Effector CD4-positive, alpha-beta T cell (primary cell): Measurements from ENCODE around the gene VTI1A.

ENCODE experiments used
- DNase-seq: peaks from one replicate; pipeline ENCODE4 v3.0.0-alpha.2; 2020

Gene VTI1A

DNA sequence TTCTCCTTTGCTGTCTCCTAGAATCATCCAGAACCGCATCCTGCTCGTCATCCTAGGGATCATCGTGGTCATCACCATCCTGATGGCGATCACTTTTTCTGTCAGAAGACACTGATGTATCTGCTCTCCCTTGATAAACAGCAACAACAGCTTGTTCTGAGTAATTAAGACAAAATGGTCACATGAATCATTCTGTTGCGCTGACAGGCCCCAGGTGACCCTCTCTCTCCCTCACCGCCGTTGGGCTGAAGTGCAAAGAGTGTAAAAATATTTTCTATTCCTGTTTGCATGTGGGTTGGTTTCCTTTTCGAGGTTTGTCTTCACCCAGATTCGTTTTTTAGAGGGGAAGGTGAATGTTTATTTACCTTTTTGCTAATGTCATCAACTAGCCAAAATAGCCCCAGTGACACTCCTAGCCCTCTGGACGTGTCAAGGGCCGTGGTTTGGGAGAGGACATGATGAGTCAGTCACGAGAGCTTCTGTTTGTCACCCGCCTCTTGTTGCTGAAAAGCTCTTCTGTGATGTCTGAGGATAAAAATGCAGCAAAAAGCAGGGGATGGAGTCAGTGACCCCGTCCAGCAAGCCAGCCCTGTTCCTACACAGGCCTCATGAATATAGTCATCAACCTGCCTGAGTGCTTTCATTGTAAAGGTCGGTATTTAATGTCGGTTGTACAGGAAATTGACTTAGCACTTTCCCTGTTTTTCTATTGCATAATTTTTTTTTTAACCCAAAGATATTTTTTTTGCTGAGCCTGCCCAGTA, 368.4 kb downstream of the VTI1A start:
- no peak for DNase-seq

DNA sequence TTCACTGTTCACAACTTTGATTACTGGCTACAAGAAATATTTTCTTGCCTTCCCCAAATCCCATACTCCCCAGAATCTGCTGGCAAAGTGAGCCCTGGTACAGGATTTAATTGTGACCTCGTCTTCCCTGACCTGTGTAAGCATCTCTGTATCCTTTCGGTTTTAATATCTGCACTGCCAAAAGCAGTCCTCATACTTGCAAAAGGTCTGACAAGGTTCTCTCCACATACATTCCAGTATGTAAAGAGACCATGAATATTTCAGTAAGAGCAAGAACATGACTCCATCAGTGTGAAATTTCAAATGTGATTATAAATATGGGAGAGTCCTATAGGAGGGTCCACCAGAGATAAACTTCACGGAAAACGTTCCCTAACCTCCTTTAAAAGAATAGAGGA, 369.0 kb downstream of the VTI1A start:
- DNase-seq: no peak

DNA sequence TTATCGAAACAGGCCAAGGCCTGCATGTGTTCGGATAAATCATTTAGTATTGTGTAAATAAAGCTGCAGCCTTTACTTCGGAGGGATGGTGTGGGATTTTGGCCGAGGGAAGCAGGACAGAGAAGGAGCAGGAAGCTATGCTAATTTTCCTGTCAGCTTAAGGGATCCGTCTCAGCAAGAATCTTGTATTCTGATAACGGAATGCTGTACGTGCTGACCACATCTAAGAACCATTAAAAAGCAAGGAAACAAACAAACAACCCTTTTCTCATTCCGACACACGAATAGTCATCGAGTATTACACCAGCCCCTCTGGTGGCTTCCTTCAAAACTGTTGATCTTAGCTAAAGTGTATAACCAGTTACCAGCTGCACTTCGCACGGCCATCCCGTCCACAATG, 369.9 kb downstream of the VTI1A start:
- no peak for DNase-seq

DNA sequence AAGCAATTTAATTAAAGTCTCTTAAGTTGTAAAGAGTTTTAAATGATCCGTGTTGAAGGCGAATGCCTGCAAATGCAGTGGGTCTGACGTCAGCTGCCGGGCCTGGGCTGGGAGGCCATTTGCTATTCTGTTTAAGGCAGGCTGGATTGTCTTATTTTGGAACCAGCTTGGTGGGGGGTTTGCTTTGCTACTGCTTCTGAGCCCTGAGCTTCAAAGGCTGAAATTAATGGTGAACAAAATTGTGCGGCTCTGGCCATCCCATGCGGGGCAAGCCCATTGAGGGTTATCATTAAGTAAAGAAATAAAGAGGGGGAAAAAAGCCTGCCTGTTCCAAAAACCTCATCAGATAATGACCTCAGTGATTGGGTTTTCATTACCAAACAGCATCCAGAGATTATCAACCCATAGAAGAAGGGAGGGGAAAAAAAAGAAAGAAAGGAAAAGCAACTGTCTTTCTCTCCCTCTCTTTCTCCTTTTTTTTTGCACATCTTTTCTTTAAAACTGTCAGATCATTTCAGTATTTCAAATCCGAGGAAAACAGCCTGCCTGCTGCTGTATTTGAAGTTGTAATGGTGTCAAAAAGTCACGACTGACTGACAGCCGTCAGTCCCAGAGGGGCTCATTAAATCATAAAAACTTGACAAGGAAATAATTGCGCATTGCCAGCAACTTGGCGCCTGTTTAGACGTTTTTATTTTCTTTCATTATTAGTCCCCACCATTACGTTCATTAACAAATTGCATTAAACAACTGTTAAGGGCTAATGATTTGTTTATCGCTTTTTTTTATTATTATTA, 371.2 kb downstream of the VTI1A start:
- DNase-seq: no peak

DNA sequence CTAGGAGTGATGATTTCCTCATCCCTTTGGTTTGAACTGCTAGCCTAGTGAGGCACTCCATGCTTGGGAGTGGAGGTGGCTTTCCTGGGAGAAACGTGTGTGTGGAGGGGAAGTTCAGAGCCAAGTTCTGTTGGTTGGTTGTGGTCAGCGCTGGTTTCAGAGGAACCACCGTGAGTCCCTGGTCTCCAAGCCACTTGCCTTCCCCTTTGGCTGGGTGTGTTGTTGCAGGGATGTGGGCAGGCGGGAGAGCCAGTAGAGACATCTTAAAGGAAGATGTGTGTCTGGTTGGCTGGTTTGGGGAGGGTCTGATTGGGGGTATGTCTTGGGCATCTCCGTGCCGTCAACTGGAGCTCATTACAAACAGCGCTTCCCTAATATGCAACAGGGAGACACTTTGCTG, 372.2 kb downstream of the VTI1A start:
- DNase-seq: no peak

DNA sequence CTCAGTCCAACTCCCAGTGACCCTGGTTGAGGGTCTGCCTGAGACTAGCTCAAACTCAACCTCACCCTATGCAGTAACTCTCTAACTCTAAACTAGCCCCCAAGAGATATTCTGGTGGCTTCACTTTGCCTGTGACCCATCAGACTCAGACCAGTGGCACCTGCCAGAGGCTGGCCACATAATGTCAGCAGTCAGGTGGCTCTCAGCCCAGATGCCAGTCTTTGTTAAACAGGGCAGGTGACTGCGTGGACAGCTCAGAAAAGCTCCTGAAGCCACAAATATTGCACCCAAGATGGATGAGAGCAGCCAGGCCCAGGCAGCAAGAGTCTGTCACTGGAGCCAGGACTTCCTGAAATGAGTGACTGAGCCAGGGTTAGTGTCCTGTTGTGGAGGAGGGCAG, 373.3 kb downstream of the VTI1A start:
- DNase-seq: no peak

DNA sequence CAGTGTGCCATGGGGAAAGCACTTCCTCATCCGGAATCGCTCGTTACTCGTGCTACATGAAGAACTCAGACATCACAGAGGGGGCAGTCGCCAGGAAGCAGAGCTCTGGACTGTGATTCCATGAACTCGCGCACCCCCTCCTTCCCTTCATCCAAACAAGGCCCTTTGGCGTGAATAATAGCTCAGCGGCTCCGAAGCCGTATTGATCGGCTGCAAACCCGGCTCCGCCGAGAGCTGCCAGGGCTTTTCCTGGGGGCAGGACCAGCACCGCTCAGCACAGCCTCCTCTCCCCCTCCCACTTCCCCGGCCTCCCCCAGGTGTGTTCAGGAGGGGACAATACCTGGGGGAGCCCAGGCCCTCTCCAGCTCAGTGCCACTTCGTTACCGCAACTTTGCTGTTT, 374.0 kb downstream of the VTI1A start:
- DNase-seq: no peak

DNA sequence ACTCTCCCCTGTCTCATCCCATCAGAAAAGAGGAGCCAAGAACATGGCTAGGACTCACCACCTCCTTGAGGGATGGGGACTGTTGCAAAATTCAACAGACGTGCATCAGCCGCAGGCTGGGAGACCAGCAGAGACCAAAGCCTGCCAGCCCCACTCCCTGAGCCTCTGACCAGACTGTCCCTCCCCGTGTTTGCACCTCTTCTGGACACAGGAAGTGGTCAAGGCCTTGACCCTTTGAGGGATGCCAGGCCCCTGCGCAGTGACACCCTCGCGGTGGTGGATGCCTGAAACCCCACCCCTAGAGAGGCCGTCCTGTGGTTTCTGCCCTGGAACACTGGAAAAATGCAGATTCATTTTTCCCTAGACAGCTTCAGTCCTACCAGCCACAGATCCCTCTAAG, 374.6 kb downstream of the VTI1A start:
- DNase-seq: no peak

DNA sequence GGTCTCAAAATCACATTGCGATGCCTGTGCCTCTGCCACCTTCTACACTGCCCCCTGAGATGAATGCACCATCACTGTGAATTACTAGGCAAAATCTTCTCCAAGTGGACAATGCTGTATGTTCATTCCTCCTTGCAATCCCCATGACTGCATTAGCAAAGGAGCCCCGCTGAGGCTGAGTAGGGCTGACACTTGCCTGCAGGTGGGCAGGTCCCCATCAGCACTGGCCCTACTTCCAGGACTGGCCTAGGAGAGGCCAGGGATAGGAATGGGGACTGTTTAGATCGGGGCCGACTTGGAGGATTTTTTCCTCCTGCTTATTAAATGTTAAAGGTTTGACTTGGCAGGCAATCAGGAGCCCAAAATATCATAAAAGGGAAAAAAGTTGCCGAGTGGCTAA, 376.0 kb downstream of the VTI1A start:
- DNase-seq: no peak

DNA sequence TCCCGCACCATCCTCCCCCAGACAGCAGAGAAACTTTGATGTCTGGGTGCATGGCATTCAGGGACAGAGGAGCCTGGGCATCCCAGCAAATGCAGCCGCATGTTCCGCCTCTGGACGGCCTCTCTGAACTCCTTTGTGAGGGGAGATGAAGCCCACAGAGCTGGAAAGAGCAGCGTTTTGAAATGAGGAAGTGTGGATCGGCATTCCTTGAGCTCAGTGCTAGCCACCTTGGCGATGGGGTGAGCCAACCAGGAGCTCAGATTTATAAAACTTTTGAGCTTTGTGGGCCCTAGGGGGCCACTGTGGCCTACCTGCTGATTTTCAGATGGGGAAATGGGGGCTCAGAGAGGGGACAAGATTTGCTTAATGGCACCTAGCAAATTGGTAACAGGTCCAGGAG, 376.6 kb downstream of the VTI1A start:
- no peak for DNase-seq

DNA sequence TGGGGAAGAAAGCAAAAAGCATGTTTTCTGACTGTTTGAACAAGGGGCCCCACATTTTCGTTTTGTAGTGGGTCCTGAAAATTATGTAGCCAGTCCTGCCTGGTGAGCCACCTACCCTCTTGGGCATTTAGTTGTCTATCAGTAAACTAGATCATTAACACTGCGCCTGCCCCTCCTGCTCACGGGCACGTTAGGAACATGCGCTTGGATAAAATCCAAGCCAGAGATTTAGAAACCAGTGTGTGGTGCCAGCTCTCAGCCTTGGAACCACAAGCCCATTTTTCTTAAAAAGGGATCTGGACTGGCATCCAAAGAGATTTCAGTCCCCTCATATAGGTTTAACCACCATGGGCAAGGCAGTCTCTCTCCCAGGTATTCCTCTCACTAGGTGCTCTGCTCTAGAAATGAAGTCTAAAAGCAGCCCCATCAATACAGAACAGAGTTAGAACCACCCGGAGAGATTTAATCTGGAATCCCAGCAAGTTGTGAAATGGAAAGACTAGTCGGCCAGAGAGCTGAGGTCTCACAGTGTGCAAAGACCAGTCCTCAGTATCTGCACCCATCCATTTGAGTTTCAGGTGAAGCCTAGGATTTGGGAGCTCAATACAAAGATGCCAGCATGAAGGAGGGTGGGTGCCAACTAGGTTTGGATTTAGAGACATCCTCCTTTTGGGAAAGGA, 379.1 kb downstream of the VTI1A start:
- DNase-seq: no peak

DNA sequence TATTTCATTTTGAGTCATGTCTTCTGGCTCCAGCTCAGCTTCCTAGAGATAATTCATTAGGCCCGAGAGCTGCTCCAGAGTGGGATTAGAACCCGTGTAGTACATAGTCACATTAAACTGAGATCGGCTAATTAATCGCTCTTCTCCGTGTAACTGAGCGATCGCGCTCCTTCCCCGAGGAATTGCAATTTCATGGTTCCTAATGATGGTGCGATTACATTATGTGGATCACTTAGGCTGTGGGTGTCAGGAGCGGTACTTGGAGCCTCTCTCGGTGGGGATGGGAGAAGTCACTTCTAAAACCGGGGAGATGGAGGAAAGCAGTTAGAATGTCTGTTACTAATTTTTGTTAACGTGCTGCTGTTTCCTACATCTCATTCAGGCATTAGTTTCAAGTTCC, 380.1 kb downstream of the VTI1A start:
- no peak for DNase-seq

DNA sequence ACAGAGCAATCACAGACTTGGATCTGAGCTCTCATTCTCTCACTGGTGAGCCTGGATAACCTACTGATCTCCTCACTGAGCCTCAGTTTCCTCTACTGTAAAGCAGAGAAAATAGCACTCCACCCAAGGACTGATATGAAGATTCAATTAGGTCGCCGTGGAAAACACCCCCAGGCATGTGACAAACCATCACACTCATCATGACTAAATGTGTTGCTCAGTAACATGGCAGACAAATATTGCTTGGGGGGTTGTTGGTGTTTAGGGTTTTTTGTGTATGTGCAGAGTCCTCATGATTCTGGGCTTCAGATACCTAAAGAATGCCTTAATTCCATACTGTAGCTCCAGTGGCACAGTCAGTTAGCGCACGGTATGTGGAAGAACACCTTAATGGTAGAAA, 380.9 kb downstream of the VTI1A start:
- DNase-seq: no peak

DNA sequence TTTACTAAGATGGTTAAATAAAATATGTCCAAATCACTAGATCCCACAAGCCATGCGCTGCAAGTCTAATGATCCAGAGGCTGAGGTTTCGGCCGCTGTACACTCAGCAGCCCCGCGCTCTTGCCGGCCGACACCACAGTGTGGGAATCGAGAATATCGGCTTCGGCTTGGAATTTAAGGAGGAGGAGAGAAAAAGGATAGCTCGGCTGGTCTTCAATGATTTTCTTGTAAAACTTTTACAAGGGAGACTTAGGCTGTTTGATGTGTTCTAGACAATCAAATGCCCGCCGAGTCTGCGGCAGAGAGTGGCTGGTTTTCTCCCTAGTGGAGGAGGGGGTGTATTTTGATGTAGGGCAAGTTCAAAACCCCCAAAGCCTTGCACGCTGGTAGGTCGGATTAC, 384.8 kb downstream of the VTI1A start:
- no peak for DNase-seq

DNA sequence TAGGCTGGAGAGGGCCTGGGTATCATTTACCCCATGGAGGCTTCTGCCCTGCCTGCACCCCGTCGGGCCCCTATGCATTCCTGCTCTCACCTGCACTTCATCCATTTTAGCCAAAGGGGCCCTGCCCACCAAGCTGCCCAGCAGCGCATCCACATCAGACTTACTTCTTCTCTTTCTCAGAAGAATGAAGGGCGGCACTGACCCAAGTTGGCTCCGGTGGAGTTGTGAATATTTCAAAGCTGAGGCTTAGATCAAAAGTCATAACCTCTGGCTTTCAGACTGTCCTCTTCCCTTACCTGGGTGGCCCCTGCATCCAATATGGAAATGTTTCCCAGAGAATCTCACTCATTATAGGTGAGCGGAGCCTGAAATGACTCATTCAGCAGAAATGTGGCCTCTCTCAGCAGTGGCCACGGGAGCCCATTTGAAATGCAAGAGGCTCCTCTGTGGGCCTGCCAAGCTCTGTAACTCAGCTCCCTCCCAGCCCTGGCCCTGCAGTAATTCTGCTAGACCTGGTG, 385.4 kb downstream of the VTI1A start:
- DNase-seq: no peak

DNA sequence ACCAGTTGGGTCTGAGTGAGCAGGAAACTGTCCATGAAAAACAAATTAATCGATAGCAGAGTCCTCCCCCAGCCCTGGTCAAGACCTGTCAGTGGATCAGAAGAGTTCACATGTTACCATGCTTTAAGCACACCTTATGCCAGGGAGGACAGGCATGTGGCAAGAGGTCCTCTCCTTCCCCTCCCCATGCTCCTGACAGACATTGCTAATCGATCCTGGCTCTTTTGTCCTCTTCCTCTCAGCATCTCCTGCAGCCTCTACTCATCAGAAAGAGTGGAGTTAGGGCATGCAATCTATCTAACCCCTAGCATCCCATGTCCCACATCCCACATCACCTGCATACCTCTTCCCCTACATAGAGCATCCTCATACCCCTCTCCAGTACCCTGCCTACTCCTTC, 385.9 kb downstream of the VTI1A start:
- no peak for DNase-seq

DNA sequence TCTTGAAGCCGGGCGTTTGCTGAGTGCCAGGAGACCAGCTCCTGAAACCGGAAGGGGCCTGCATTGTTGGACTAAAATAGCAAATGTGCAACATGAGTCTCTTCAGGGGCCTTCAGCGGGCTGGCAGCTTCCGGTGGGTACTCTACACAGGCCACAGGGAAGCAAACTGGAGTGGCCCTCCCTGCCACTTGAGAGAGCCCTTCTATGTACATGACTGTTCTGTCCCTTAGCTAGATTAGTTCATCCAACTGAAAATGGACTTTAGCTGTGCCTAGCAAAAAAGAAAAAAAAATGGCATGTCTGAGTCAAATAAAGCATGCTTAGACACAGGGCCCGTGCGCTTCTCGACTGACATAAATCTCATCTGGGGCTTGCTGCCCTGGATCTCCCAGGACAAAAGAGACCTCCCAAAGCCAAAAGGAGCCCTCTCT, 387.8 kb downstream of the VTI1A start:
- DNase-seq: no peak

DNA sequence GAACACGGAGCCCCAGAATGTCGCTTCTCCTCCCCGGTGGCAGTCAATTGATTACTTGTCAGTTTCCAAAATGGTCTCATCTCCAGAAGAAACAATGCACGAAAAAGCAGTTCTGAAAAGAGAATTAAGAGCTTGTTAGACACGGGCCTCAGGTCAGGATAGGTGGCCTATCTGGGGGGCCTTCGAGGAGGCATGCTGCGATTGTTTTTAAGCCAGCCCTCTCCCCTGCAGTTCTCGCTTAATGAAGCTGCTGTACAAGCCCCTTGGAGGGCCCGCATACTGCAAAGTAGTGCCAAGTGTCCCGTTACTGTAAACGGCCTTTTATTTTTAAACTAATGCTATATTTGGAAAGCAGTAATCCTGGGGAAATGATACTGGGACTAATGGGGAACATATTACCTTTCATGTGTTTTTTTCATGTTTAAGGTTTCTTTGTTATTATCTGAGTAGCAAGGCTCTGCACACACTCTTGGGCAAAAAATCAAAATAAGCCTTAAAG, 388.3 kb downstream of the VTI1A start:
- DNase-seq: no peak

DNA sequence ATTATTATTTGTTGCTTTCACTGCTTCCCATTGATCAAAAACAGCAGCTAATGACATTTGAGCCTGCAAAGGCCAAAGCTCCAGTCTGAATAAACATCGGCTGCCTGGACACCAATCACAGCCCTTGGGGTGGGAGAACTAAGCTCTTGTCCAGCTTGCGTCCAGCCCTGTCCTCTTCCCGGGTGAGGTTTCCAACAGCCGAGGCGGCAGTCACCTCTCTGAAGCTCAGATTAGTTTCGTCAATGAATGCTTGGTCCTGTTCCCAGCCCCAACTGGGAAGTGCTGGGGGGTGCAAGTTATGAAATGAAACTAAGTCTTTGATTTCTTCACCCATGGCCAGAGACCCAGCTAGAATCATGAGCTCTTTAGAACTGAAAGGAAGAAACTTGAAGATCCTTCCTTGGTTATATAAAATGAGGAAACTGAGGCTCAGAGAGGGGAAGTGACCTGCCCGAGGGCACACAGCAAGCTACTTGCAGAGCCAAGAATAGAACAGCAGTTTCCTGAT, 389.0 kb downstream of the VTI1A start:
- no peak for DNase-seq

DNA sequence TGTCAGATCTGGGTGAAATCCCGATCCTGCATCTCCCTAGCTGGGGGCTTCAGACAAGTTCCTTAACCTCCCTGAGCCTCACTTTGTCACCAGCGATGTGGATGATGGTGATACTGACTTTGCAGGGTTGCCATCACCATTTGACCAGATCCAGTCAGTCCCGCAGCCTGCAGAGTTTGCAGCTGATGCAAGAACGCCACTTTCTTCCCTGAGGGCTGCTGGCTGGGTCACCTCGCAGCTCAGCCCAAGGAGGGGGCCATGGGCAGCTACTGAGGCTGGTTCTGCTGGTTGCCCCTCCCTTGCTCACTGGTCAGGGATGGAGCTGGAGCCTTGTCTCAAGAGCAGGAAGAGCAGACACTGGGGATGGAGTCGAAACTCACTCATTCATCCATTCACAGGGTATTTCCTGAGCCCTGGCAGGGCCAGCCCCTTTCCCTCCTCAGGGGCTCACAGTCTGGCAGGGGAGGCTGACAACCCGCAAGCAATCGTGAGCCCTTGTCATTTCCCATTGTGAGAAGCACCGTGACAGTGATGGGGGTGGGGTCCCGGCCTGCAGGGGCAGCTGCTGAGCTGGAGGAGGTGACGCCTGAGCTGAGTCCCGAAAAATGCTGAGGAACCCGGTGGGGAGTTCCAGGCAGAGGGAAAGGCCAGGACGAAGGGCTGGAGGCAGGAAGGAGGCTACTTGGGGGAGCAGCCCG, 391.9 kb downstream of the VTI1A start:
- no peak for DNase-seq

DNA sequence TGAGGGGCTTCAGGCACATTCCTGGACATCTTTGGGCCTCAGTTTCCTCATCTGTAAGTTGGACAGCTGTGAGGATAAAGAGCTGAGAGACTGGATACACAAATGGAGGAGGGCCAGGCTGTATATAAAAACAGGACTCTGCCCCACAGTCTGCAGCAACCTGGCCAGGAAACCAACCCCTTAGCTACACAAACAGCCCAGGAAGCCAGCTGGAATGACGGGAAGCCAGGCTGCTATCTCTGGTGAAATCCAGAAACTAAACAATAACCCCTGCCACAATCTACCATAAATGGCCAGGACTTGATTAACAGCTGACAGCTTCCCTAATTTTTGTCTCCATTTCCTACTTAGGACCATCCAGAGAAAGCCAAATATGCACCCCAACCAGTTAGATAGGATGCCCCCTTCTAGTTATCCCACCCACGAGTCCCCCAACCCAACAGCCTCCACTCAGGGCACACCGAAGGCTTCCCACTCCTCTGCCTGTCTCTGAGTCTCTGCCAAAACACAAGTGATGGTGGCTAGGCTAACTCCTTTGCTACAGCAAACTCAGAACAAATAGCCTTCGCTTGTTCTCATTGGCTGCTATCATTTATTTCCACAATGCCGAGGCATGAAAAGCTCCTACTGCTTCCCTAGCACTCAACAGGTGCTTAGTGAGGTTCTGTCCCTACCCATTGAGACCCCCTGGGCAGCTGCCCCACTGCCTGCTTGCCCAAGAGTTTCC, 393.1 kb downstream of the VTI1A start:
- no peak for DNase-seq

DNA sequence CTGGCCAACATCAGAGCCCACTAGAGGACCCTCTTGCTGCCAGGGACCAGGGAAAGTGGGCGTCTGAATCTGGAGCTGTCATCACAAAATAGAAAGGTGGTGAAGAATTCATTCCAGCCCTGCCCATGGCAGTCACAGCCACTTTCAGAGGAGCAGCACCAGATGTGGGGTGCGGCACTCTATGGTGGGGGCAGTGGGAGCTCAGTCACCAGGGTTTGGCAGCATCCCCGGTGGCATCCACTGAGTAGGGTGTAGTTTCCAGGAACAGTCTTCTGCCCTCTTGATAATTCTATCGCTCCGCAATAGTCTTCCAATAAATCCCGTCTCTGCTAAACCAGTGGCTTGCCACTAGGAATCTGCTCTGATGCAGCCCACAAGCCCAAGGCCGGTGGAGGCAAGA, 394.5 kb downstream of the VTI1A start:
- DNase-seq: no peak
